Stimulated activated CD4-positive, alpha-beta T cell treated with anti-CD3 and anti-CD28 coated beads, Interleukin-4, amount 100 ng/mL, for 1 hour (primary cell): ENCODE data around the gene ASL.
A peak's percentile ranks its signal among the peaks of the same experiment; 100 is the strongest.
"Not testable (repeated sequence)": the region's sequence is repeated elsewhere in the genome, so short reads cannot be mapped to it uniquely, and the experiment has no call there.

Experiments used
- DNase-seq: peaks from one replicate; pipeline ENCODE4 v3.0.0-alpha.2; 2020

The ASL gene

DNA sequence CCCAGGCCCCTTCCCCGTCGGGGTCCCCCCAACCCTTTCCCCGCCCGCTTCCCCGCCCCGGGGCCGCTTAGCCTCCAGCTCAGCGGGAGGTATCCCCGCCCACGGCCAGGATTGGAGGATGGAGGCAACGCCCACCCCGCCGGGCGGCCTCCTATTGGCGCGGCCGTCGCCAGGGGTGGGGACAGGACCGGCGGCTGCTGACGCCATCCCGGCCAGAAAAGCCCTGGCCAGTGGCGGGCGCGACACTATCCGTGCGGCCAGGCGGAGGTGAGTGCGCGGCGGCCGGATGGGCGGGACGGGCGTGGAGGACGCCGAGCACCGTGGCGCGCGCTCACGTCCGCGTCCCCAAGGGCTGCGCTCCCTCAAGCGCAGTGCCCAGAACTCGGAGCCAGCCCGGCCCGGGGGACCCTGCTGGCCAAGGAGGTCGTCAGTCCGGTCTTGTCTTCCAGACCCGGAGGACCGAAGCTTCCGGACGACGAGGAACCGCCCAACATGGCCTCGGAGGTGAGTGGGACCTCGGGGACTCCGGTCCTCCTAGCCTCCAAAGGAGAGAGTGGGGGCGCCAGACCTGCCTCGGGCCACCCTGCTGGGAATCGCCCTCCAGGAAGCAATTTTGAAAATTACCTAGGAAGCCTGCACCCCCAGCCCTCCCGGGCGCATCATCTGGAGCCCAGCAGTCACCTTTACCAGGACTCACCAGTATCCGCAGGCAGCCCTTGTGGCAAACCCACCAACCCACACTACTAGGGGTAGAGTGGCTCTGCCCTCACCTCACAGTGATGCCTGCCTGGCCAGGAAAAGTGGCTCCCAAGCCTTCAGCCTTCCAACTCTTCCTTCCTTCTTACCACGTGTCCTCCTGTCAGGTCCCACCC is at the start of gene ASL:
Gene ASL (plus strand): TSS at position 230 of the 872 bp plus-strand sequence. CDS start 263 bp downstream, at position 493.
- DNase-seq: peak; percentile 90

DNA sequence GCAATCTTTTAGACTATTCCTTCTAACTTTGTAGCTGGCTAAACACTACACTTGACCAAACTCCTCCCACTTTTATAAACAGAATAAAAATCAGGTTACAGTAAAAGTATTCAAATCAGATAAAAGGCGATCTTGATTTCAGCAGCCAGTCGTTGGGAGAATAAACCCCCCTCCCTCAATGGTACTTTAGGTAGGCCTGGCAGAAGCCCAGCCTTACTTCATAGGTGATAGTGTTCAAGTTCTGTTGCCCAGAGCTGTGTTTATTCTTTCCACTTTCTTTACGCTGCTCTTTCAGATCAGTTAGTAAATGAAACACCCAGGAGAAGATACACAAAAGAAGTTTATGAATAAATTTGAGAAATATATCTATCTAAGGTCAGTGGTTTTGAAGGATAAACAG is 47.3 kb upstream of the ASL start:
- DNase-seq: not testable (repeated sequence)

DNA sequence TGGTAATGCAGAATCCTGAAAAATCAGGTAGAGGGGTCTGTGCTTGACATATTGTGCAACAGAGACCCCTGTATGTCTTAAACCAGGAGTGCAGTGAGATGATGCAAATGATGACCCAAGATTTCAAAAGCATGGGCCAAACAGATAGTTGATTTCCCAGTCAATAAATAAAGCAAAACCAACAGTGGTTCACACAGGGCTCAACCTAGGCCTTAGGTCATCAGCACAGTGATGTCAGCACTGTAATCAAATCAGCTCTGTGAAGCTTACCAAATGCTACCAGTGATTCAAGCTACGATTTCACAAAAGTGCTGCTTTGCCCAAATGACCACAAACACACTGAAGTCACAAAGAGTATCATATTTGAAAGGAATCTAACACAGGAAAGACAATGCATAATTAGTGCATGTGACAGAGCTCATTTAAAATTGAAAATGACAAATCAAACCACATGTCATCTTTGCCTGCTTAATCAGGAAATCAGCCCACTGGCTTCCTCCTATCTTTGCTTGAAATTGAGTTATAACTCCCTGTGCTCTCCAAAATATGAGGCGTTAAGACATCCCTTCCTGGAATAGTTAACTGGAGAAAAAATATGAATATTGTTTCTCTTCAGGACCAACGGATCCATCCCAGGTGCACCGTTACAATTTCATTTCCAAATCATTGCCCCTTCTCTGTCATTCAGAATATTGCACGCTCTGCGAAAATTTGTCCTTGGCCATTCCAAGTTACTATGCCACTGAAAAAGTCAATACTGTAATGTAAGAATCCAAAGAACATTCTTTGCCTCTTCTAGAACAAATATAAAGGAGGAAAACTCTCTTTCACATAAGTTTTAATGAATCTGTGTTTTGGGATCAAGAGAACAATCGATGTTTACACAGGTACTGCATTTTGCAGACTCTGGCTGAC is 41.9 kb upstream of the ASL start:
- no peak for DNase-seq

DNA sequence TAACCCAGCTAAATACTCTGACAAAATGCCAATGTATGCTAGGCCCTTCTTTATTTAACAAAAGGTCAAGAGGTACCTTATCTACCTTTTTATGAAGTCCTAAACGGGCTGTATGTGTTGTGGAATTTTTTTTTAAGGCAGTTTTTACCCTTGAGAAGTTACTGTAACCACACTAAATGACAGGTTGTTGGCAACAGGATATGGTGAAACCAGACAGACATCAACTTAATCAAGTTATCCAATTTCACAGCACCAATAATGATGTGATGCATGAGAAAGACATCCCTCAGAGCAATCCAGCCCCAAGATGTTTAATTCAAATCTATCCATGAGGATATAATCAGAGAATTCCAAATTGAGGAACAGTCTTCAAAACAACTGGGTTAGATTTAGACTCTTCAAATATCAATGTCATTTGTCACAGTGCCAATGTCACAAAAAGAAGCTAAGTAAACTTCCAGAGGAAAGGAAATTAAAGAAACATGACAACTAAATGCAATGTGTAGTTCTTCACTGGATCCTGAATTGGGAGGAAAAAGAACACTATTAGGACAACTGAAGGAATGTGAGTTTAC is 41.1 kb upstream of the ASL start:
- not testable (repeated sequence) for DNase-seq

DNA sequence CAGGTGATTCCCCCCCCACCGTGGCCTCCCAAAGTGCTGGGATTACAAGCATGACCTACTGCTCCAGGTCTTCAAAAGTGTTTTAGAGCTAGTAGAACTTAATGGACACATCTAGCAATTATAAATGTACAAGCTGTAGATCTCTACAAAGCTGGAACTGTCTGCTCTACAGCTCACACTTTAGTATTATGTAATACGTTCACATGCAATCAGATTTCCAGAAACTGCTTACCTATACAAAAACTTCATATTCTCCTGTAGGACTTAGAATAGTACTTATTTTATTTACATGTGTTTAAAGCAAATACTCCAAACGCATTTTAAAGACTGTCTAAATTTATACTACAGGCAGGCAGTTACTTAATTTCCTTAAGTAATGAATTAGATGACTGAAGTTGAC is 39.2 kb upstream of the ASL start:
- DNase-seq: no peak

DNA sequence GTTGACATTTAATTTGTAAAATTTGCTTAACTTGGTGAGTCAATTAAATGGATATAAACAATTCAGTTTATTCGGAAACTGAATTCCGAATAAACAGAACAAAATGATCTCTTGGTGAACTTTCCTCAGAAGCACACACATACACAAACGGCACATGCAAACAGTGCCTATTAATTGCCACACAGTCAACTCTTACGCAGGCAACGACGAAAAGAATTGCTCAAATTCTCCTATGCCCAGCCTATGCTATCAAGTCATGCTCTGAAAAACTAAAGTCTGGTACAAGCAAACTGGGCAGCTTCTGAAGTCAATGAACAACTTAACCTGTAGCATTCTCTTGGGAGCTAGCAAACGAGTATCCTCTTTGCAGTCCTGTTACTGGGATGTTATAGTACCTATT is 38.8 kb upstream of the ASL start:
- DNase-seq: no peak

DNA sequence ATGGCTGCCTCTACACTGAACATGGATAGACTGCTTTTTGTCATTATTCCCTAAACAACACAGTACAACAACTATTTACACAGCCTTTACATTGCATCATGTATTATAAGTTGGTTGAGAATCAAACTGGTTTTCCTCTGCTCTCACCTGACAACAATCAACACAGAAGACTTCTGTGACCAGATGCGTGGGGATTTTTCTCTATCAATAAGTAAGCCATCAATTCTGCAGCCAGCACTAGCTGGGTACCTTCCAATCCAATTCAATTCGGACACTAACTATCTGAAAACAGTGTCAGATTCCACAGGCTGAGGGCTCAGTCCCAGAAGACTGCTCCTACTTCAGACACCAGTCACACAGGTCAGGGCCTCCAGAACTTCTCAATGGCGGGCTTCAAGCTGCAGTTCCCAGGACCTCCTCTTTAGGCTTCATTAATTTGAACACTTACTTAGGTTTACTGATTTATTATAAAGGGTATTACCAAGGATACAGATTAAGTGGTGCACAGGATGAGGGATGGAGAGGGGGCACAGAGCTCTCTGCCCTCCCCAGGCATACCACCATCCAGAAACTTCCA is 36.4 kb upstream of the ASL start:
- no peak for DNase-seq

DNA sequence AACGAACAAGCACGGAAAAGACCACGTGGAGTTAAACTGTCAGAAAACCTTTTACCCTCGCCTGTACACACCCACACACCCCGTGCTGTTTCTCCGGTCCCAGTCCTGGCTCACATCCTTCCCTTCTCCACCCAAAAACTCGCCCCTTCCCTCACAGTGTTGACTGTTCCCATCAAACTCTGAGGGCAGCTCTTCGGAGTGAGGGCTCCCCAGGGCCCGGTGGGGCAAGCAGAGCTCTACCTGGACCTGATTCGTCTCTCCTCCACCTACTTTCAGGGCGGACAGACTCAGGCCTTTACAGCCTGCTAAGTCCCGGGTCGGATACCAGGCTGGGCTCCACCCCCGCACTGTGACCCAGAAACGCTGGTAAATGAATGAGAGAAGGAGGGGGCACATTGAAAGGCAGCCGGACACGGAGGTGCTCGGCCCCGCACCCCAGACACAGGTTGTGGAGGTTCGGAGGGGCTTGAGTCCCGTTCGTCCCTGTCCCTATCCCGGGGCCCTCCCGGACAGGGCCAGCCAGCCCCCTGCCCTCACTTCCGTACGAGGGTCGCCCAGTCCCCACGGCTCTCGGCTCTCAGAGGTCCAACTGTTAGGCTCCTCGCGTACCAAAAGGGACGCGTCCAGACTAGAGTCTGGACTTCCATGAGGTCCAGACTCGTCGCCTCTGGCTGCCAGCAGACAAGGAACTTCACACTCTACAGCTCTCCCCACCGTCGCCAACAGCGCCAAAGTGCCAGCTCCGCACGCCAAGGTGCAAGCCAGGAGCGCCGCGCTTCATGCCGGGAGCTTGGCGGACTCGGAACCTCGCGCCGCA is 31.7 kb upstream of the ASL start:
- peak; percentile 32 for DNase-seq

DNA sequence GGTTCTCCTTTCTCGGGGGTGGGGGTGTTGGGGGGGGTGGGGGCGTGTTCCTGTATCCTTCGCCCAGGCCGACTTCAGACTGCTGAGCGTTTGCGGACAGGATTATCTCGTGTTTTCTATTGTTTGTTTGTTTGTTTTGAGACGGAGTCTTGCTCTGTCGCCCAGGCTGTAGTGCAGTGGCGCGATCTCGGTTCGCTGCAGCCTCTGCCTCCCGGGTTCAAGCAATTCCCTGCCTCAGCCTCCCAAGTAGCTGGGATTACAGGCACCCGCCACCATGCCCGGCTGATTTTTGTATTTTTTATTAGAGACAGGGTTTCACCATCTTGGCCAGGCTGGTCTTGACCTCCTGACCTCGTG is 31.1 kb upstream of the ASL start:
- DNase-seq: not testable (repeated sequence)

DNA sequence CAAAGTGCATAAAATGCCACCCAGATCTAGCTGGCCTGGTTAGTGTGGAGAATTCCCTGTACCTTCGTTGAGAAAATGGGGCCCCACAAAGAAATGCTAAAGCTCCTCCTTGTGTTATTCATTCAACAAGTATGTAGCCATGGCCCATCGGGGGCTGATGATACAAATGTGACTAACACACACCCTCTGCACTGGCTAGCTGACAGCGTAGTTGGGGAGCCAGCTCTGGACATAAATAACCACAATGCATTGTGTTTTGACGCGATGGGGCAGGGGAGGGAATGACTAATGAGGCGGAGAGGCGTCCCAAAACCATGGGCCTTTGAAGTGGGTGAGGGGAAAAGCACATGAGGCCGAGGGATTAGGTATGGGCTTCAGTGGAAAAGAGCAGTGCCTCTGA is 28.2 kb upstream of the ASL start:
- no peak for DNase-seq

DNA sequence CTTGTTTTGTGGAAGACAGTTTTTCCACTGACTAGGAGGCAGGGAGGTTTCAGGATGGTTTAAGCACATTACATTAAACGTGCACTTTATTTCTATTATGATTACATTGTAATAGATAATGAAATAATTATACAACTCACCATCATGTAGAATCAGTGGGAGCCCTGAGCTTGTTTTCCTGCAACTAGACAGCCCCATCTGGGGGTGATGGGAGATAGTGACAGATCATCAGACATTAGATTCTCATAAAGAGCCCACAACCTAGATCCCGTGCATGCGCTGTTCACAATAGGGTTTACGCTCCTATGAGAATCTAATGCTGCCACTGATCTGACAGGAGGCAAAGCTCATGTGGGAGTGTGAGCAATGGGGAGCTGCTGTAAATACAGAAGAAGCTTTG is 25.7 kb upstream of the ASL start:
- DNase-seq: not testable (repeated sequence)

DNA sequence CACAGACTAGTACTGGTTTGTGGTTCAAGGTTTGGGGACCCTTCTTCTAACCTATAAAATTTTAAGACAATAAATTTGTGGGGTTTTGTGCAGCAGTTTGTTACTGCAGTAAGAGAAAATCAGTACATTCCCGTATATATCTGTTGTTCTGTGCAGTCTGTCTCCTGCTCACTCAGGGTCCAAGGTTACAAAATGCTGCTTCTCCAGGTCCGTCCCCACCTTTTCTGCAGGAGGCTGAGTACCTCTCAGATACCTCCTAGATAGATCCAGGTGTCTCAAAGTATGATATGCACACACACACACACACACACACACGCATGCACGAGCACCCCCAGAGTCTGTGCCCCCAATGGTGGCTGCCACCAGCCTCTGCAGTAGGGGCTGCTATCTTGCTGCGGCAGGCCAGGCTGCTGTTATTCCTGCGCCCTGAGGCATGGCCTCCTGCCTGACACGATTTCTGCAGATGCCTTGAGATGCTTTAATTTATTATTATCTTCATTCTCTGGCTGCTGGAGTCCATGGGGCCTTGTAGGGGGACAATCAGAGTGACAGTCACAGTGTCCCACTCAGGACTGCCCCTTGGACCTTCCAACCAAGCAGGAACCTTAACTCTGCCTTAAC is 25.2 kb upstream of the ASL start:
- no peak for DNase-seq

DNA sequence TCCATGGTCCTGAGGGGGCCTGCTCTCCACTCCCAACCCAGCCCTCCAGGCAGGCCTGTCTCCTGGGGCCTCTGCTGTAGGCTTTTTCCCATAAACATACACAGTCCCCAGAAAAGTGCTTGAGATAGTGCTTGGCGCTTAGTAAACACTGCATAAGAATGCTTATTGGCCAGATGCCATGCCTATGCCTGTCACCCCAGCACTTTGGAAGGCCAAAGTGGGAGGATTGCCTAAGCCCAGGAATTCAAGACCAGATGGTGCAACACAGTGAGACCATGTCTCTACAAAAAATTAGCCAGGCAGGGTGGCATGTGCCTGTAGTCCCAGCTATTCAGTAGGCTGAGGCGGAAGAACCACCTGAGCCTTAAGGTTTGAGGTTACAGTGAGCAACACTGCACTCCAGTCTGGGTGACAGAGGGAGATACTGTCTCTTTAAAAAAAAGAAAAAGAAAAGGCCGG is 24.6 kb upstream of the ASL start:
- DNase-seq: no peak

DNA sequence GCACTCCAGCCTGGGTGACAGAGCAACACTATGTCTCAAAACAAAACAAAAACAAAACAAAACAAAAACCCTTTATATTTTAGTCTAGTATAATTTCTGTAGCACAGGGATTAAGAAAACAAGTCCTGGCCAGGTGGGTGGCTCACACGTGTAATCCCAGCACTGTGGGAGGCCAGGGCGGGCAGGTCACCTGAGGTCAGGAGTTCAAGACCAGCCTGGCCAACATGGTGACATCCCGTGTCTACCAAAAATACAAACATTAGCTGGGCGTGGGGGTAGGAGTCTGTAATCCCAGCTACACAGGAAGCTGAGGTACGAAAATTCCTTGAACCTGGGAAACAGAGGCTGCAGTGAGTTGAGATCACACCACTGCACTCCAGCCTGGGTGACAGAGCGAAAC is 23.2 kb upstream of the ASL start:
- DNase-seq: no peak

DNA sequence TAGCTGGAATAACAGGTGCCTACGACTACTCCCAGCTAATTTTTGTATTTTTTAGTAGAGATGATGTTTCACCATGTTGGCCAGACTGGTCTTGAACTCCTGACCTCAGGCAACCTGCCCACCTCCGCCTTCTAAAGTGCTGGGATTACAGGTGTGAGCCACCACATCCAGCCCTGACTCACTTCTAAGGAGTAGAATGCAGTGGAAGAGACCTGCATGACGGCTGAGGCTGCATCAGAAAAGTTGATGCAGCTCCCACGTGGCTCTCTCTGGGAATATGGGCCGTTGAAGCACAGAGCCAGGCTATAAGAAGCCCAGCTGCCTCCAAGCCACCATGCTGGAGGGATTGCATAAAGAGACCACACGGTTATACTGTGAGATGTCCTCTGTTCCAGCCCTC is 21.6 kb upstream of the ASL start:
- DNase-seq: no peak

DNA sequence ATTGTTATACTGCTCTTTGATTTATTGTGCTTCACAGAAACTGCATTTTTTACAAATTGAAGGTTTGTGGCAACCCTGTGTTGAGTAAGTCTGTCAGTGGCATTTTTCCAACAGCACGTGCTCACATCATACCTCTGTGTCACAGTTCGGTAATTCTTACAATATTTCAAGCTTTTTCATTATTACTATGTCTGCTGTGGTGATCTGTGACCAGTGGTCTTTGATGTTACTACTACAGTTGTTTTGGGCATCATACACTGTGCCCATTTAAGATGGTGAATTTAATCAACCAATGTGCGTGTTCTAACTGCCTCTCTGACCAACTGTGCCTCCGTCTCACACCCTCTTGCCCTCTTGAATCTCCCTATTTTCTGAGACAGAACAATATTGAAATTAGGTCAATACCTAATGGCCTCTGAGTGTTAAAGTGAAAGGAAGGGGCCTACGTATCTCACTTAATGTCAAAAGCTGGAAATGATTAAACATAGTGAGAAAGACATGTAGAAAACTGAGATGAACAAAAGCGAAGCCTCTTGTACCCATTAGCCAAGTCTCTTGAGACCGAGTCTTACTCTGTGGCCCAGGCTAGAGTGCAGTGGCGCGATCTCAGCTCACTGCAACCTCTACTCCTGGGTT is 20.2 kb upstream of the ASL start:
- DNase-seq: no peak

DNA sequence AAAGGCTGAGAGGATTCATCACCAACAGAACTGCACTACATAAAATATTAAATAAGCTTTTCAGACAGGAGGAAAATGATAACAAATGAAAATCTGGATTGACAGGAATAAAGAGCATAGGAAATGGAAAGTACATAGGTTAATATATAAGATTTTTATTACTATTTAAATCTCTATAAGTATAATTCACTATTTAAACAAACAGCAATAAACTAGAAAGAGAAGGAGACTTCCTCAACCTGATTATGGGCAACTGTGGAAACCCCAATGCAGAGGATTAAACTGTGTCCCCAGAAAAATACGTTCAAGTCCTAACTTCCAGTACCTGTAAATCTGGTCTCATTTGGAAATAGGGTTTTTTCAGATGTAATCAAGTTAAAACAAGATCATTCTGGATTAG is 14.8 kb upstream of the ASL start:
- no peak for DNase-seq

DNA sequence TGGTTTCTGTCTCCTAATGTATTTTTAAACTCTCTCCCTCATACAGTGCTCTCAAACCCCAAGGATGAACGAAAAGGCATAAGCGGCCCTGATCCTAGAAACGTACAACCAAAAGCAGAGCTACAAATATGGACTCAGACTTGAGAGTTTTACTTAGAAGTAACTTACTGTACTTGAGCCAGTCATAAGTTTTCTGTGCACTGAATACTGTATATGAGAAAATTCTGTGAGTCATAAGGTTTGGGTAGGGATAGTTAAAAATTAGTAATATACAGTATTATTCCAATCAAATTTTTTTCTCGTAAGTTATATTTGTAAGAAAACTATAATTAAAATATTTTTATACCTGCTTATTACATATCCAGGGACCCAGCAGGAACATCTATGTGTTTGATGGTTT is 5.9 kb upstream of the ASL start:
- DNase-seq: no peak

DNA sequence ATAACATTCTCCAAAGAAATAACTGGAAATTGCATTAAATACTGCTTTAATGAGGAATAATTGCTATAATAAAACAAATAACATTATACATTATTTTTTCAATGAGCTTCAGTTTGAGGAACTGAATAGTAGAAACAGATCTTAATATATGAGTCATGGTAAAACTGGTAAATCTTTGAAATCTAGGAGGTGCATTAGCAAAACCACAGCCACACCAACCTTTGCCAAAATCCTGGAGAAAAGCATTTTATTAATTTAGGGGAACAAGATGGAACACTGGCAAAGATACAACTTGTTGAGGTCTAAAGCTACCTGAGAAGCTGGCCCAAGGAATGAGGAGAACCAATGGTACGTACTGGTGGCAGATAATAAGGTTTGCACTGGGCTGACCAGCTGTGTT is 5.4 kb upstream of the ASL start:
- DNase-seq: no peak

DNA sequence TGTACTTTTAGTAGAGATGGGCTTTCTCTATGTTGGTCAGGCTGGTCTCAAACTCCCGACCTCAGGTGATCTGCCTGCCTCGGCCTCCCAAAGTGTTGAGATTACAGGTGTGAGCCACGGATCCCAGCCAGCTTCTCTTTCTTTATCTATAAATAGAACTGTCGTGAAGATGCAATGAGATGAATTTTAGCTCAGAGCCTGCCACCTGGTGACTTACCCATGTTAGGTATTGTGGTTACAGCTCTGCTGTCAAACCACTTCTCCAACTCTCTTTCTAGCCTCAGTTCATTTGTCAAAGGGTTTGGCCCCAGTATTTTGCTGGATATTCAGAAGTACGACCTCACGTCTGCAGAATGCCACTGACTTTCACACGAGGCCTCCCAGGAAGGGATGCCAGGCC is 3.4 kb upstream of the ASL start:
- not testable (repeated sequence) for DNase-seq
